ENCODE measurements around the gene PRSS2.

Gene PRSS2

GRCh38 chr7:142770661-142771352 lies at the start of gene PRSS2:
Gene PRSS2, plus strand, starts transcription at chr7:142770970. Its CDS starts 13 bp downstream, at chr7:142770983.
- Histone ChIP-seq H3K36me3 (ENCODE audit: control insufficient read depth, low read length) (no peaks in the 10 kb centered on the region), H3K9me2 (replicated peaks; ENCODE audit: control insufficient read depth, low read length) (no peaks in the 10 kb centered on the region), H3K27me3 (ENCODE audit: control insufficient read depth, low read length) (peaks cover 11% of the 10 kb centered on the region; the same call in 1 of the 2 replicates), H4K20me1 (ENCODE audit: control insufficient read depth, insufficient read depth, low read depth, low read length) (no peaks in the 10 kb centered on the region), H3K79me2 (ENCODE audit: control insufficient read depth, low read length) (no peaks in the 10 kb centered on the region), H3K27ac (ENCODE audit: low read depth, low read length) (no peak within 1 kb of the TSS), H3K9me3 (ENCODE audit: control insufficient read depth, insufficient read depth, low read length) (no peaks in the 10 kb centered on the region), H3K4me2 (ENCODE audit: low read length) (peak within 1 kb of the TSS; percentile 24), H3F3A (ENCODE audit: control insufficient read depth, insufficient read depth) (no peaks in the 10 kb centered on the region), H3K4me3 (ENCODE audit: low read length) (no peak within 1 kb of the TSS), H3K4me1 (ENCODE audit: control insufficient read depth, low read length) (peaks cover 21% of the 10 kb centered on the region)
- TF ChIP-seq CTCF (IDR thresholded peaks at IDR 0.05; ENCODE audit: low read depth, low read length, poor library complexity, severe bottlenecking) (no peak), EZH2phosphoT487 (IDR thresholded peaks at IDR 0.05; ENCODE audit: borderline replicate concordance, low read length) (no peak)

- Histone ChIP-seq H3K4me3 (ENCODE audit: low read length) (0 out of 2 replicates have a peak overlapping the region, but pooled peaks have one; percentile 4), H3F3A (ENCODE audit: control insufficient read depth, insufficient read depth) (no peaks in the 10 kb centered on the region), H3K36me3 (ENCODE audit: control insufficient read depth, low read length) (no peaks in the 10 kb centered on the region), H3K9me2 (replicated peaks; ENCODE audit: control insufficient read depth, low read length) (no peaks in the 10 kb centered on the region), H4K20me1 (ENCODE audit: control insufficient read depth, insufficient read depth, low read depth, low read length) (no peaks in the 10 kb centered on the region), H3K27me3 (ENCODE audit: control insufficient read depth, low read length) (no peaks in the 10 kb centered on the region; the same call in 1 of the 2 replicates), H3K4me1 (ENCODE audit: control insufficient read depth, low read length) (peaks cover 33% of the 10 kb centered on the region), H3K27ac (ENCODE audit: low read depth, low read length) (no peak overlapping the region), H3K9me3 (ENCODE audit: control insufficient read depth, insufficient read depth, low read length) (no peaks in the 10 kb centered on the region), H3K4me2 (ENCODE audit: low read length) (peak overlapping the region; percentile 85), H3K79me2 (ENCODE audit: control insufficient read depth, low read length) (no peaks in the 10 kb centered on the region)
- no peak for TF ChIP-seq EZH2phosphoT487 (IDR thresholded peaks at IDR 0.05; ENCODE audit: borderline replicate concordance, low read length)
- TF ChIP-seq CTCF (IDR thresholded peaks at IDR 0.05; ENCODE audit: low read depth, low read length, poor library complexity, severe bottlenecking): no peak
Observed at GRCh38 chr7:142720986-142721385, 49.8 kb upstream of the PRSS2 start.

GRCh38 chr7:142722248-142722794 lies 48.4 kb upstream of the PRSS2 start:
- Histone ChIP-seq H3K36me3 (ENCODE audit: control insufficient read depth, low read length) (no peaks in the 10 kb centered on the region), H4K20me1 (ENCODE audit: control insufficient read depth, insufficient read depth, low read depth, low read length) (no peaks in the 10 kb centered on the region), H3K9me2 (replicated peaks; ENCODE audit: control insufficient read depth, low read length) (no peaks in the 10 kb centered on the region), H3F3A (ENCODE audit: control insufficient read depth, insufficient read depth) (no peaks in the 10 kb centered on the region), H3K4me2 (ENCODE audit: low read length) (peak overlapping the region; percentile 85), H3K4me1 (ENCODE audit: control insufficient read depth, low read length) (peaks cover 33% of the 10 kb centered on the region), H3K79me2 (ENCODE audit: control insufficient read depth, low read length) (no peaks in the 10 kb centered on the region), H3K27me3 (ENCODE audit: control insufficient read depth, low read length) (no peaks in the 10 kb centered on the region; the same call in 1 of the 2 replicates), H3K9me3 (ENCODE audit: control insufficient read depth, insufficient read depth, low read length) (no peaks in the 10 kb centered on the region), H3K4me3 (ENCODE audit: low read length) (peak overlapping the region; percentile 69), H3K27ac (ENCODE audit: low read depth, low read length) (no peak overlapping the region)
- TF ChIP-seq CTCF (IDR thresholded peaks at IDR 0.05; ENCODE audit: low read depth, low read length, poor library complexity, severe bottlenecking) (no peak), EZH2phosphoT487 (IDR thresholded peaks at IDR 0.05; ENCODE audit: borderline replicate concordance, low read length) (no peak)
